GM12892 (cell line): Measurements from ENCODE around the gene ZNF487.
"Not testable (repeated sequence)": the region's sequence is repeated elsewhere in the genome, so short reads cannot be mapped to it uniquely, and the experiment has no call there.

Experiments
- DNase-seq: peaks from one replicate; pipeline ENCODE4 v3.0.0; 2011; ENCODE audit not compliant: insufficient read length
- FAIRE-seq: peaks from 2 replicates; lab custom pipeline; 2011; peaks lifted over from hg19 to GRCh38; lab: Jason Lieb, UNC
- POLR2A ChIP-seq: IDR thresholded peaks from 2 replicates; pipeline ENCODE4 v1.6.1; 2011; ENCODE audit warnings: low read depth, low read length, control low read depth
- POLR2AphosphoS5 ChIP-seq: IDR thresholded peaks from 2 replicates; pipeline ENCODE4 v1.6.1; 2011; ENCODE audit warnings: low read depth, low read length, control low read depth
- TAF1 ChIP-seq: IDR thresholded peaks from 2 replicates; pipeline ENCODE4 v1.6.1; 2011; ENCODE audit warnings: low read depth, mild to moderate bottlenecking, control low read depth, low read length, borderline replicate concordance

ZNF487 gene

DNA sequence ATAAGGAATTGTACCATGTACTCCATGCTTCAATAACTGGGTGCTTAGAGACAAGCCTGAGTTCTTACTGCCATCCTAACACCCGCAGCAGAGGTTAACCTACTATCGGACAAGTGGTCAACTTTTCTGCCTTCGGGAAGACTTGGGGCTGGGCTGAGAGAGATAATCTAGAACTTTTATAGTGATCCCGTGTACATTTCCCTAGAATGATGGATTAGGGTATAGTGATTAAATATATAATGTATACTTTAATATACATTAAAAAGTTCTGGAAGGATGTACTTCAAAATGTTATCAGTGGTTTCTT, 15.8 kb upstream of the ZNF487 start:
- FAIRE-seq (no peak), DNase-seq (no peak)
- TF ChIP-seq TAF1 (no peak), POLR2AphosphoS5 (no peak), POLR2A (no peak)

DNA sequence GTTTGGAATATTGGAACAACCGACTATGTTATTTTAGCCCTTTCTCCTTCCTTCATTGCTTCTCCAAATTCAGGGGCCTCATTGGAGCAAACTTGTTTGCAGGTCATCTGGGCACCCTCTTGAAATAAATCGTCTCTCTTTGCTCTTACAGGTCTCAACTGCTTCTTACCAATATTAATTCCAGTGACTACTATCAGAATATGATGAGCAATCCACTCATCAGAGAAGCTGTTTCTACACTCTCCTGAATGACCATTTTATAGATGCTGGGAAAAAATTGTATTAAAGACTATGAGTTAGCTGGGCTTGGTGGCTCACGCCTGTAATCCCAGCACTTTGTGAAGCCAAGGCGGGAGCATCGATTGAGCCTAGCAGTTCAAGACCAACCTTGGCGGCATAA, 15.4 kb upstream of the ZNF487 start:
- no peak for TF ChIP-seq TAF1
- no peak for TF ChIP-seq POLR2AphosphoS5
- TF ChIP-seq POLR2A: no peak
- no peak for DNase-seq
- FAIRE-seq: no peak

DNA sequence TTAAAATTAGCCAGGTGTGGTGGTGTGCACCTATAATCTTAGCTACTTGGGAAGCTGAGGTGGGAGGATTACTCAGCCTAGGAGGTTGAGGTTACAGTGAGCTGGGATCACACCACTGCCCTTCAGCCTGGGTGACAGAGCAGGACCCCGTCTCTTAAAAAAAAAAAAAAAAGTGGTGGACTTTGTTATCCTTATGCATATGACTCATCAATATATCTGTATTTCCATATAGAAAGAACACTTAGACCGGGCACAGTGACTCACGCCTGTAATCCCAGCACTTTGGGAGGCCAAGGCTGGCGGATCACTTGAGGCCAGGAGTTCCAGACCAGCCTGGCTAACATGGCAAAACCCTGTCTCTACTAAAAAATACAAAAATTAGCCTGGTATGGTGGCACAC, 15.0 kb upstream of the ZNF487 start:
- not testable (repeated sequence) for DNase-seq, FAIRE-seq

DNA sequence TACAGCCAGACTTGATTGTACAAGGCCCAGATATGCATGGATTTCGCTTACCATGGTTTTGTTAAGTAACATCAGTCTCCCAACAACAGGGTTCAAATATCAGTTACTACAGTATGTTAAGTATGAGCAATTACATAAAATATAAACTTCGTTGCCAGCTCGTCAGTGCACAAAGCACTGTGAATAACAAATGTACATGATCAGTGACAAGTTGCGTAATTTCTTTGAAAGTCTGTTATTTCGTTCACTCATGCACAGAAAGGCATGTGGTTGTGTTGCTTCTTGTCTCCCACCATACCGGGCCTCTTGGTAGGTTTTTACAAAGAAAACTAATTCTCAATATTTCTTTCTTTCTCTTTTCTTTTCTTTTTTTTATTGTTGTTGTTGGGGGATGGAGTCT, 12.5 kb upstream of the ZNF487 start:
- DNase-seq: no peak
- no peak for TF ChIP-seq POLR2A
- no peak for TF ChIP-seq POLR2AphosphoS5
- no peak for TF ChIP-seq TAF1
- no peak for FAIRE-seq

GRCh38 chr10:43426476-43426875, 10.4 kb upstream of the ZNF487 start:
- DNase-seq, FAIRE-seq: not testable (repeated sequence)

- FAIRE-seq: no peak
- no peak for DNase-seq
- TF ChIP-seq POLR2AphosphoS5 (no peak), POLR2A (no peak), TAF1 (no peak)
Observed at GRCh38 chr10:43427166-43427825, 9.6 kb upstream of the ZNF487 start.

GRCh38 chr10:43430926-43431663, 5.8 kb upstream of the ZNF487 start:
- DNase-seq: no peak
- no peak for TF ChIP-seq POLR2A
- TF ChIP-seq POLR2AphosphoS5: no peak
- TF ChIP-seq TAF1: no peak
- no peak for FAIRE-seq

DNA sequence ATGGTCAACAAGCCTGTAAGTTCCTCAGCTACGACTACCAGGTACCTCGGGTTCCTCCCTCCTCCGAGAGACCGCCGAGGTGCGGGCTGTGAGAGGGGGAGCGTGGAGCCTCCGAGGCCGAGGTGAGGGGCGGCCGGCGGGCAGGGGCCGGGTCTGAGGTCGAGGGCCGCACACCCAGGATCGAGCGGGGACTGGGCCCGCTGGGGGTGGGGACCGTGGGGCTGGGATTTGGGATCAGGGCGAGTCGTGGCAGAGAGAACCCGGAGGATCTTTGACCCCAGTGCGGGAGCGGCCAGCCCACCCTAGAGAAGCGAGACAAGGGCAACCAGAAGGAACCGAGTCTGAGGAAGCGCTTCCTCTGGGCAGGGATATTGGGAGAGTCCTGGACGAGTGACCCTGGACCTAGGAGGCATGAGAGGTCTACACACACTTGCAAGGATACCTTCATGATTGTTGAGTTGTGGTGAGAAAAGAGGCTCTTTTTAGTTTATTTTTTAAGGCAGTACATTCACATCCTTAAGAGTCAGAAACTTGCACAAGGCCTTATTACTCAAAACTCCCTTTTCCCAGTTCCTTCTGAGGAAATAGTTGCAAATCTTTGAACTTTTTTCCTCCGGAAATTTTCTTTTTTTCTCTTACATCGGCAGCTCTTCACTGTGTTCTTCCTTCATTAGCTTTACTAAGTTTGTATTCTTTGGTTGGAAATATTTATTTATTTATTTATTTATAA, 395 bp downstream of the ZNF487 start:
- FAIRE-seq (no peak), DNase-seq (no peak)
- TF ChIP-seq POLR2A (no peak), POLR2AphosphoS5 (no peak)

DNA sequence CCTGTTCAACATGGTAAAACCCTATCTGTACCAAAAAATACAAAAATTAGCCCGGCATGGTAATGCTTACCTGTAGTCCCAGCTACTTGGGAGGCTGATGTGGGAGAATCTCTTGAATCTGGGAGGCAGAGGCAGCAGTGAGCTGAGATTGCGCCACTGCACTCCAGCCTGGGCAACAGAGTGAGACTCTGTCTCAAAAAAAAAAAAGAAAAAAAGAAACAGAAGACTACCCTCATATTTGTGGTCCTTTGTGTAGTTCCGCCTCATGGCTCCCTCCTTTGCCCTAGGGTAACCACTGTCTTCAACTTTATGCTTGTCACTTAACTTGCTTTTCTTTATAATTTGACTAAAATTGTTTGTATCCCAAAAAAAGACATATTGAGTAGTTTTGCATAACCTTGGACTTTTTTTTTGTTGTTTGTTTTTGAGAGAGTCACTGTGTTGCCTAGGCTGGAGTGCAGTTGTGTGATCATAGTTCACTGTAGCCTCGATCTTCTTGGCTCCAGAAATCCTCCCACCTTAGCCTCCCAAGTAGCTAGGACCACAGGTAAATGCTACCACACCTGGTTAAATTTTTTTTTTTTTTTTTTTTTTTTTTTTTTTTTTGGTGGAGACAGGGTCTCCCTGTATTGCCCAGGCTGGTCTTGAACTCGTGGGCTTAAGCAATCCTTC, 3.7 kb downstream of the ZNF487 start:
- TF ChIP-seq TAF1: no peak
- TF ChIP-seq POLR2AphosphoS5: no peak
- no peak for TF ChIP-seq POLR2A
- FAIRE-seq: no peak
- no peak for DNase-seq

DNA sequence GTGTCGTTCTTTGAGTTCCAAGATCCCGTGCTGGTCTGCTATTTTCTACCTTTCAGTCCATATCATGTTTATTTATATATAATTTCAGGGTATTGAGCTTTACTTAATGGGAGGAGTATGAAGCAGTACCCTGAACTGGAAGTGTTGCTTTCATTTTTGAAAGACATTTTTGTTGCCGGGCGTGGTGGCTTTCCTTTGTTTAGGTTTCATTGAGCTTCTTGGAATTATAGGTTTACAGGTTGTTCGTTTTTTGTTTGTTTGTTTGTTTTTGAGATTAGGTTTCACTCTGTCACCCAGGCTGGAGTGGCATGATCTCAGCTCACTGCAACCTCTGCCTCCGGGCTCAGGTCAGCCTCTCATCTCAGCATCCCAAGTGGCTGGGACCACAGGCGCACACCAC, 7.4 kb downstream of the ZNF487 start:
- DNase-seq (no peak), FAIRE-seq (no peak)
- TF ChIP-seq POLR2A (no peak), TAF1 (no peak), POLR2AphosphoS5 (no peak)

DNA sequence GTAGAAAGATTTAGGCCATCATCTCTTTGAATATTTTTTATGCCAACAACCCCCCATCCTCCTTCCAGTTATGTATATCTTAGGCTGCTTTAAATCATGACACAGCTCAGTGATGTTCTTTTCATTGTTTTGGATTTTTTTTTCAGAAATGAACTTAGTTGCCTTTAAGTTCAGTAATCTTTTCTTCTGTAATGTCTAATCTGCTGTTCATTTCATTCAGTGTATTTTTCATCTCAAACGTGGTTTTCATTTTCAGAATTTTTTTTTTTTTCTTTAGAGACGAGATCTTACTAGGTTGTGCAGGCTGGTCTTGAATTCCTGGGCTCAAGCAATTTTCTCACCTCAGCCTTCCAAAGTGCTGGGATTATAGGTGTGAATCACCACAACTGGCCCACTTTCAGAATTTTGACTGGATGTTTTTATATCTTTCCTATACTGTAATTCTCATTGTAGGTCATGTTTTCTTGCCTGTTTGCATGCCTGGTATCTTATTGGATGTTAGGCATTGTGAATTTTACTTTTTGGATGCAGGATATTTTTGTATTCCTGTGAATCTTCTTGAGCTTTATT, 8.1 kb downstream of the ZNF487 start:
- no peak for FAIRE-seq
- no peak for DNase-seq
- TF ChIP-seq TAF1: no peak
- no peak for TF ChIP-seq POLR2A
- no peak for TF ChIP-seq POLR2AphosphoS5

GRCh38 chr10:43446219-43447017, 9.5 kb downstream of the ZNF487 start:
- FAIRE-seq: not testable (repeated sequence)

More at GRCh38 chr10:43446219-43447017, 9.5 kb downstream of the ZNF487 start:
- DNase-seq: not testable (repeated sequence)
